Central memory CD8-positive, alpha-beta T cell (primary cell): ENCODE data around the gene SLIT1.

Experiments used
- ATAC-seq: fragments of 150-1000 bp; cut with Tn5 transposase; replicated peaks from 2 replicates; pipeline ENCODE4 v1.10.0; 2022; ENCODE audit warnings: mild to moderate bottlenecking, moderate FRiP score, moderate number of reproducible peaks; ENCODE audit not compliant: poor library complexity, severe bottlenecking; ENCODE audit errors: extremely low read depth
- DNase-seq, 2 donors: peaks; one replicate each; pipeline ENCODE4 v3.0.0; 2021; ENCODE audit warnings: low spot score in 2 of 2
- H3K27ac Mint-ChIP-seq: one replicate; pipeline ENCODE4 v1.8.0; 2022; ENCODE audit warnings: low read depth, mild to moderate bottlenecking, moderate library complexity, mixed read lengths
- H3K27me3 Mint-ChIP-seq: one replicate; pipeline ENCODE4 v1.8.0; 2022; ENCODE audit warnings: mixed read lengths
- H3K36me3 Mint-ChIP-seq: one replicate; pipeline ENCODE4 v1.8.0; 2022; ENCODE audit warnings: mild to moderate bottlenecking, moderate library complexity, mixed read lengths; ENCODE audit not compliant: insufficient read depth
- H3K4me1 Mint-ChIP-seq: one replicate; pipeline ENCODE4 v1.8.0; 2022; ENCODE audit warnings: mixed read lengths
- H3K4me3 Mint-ChIP-seq: one replicate; pipeline ENCODE4 v1.8.0; 2022; ENCODE audit warnings: mild to moderate bottlenecking, moderate library complexity, mixed read lengths
- H3K9me3 Mint-ChIP-seq: one replicate; pipeline ENCODE4 v1.8.0; 2022; ENCODE audit warnings: mixed read lengths

SLIT1 gene

GRCh38 chr10:97159646-97160305, 26.0 kb downstream of the SLIT1 start:
- Mint-ChIP-seq H3K27ac (no peak overlapping the region), H3K9me3 (no peaks in the 10 kb centered on the region), H3K27me3 (no peaks in the 10 kb centered on the region), H3K4me3 (no peak overlapping the region), H3K36me3 (no peaks in the 10 kb centered on the region), H3K4me1 (no peaks in the 10 kb centered on the region)
- no peak for ATAC-seq
- no peak for DNase-seq

DNA sequence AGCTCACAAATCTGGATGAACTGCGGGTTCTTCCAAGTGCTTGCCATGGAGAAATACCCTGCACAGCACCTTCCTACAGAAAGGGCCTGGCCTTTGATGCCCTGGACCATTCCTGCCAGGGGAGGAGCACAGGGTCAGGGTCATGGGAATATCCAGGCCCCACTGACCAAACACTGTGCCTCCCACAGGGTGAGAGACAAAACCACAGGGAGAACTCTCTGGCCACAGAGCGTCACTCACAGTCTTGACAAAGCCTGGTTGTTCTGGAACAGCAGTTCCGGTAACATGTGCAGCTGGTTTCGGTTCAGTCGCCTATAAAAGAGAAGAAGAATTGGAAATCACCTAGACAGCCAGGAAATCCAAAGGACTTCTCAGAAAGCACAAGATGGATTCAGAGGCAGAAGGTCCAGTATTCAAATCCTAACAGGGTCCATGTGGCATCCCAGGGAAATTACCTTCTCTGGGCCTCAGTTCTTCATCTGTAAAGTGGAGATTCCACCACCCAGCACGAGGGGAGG, 28.1 kb downstream of the SLIT1 start:
- DNase-seq (no peak), ATAC-seq (no peak)
- H3K27ac Mint-ChIP-seq, result no peak overlapping the region
- H3K4me3 Mint-ChIP-seq, result no peak overlapping the region
- H3K4me1 Mint-ChIP-seq, result no peaks in the 10 kb centered on the region
- no peaks in the 10 kb centered on the region for H3K9me3 Mint-ChIP-seq
- no peaks in the 10 kb centered on the region for H3K27me3 Mint-ChIP-seq
- H3K36me3 Mint-ChIP-seq, result no peaks in the 10 kb centered on the region

- Mint-ChIP-seq H3K4me3 (no peak overlapping the region), H3K36me3 (no peaks in the 10 kb centered on the region), H3K4me1 (no peaks in the 10 kb centered on the region), H3K27me3 (no peaks in the 10 kb centered on the region), H3K27ac (no peak overlapping the region), H3K9me3 (no peaks in the 10 kb centered on the region)
- no peak for DNase-seq
- no peak for ATAC-seq
Observed at GRCh38 chr10:97154781-97155180, 31.0 kb downstream of the SLIT1 start.

DNA sequence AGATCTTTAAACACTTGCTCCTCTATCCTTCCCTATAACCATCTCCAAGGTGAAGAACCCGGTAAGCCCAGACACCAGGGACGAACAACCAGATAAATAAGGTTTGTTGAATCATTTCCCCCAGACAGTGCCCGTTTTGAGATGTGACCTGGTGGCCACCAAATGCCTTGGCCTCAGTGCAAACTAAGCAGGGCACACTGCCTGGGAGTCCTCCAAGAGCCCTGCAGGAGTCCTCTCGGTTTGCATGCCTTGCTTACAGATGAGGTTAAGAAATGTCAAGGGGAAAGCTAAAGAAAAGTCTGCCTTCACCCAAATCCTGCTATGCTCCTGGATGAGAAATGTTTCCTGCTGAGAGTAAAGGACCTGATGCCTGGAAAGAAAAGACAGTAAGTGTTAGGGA, 31.6 kb downstream of the SLIT1 start:
- ATAC-seq, result no peak
- Mint-ChIP-seq H3K9me3 (no peaks in the 10 kb centered on the region), H3K27me3 (no peaks in the 10 kb centered on the region), H3K4me1 (no peaks in the 10 kb centered on the region), H3K27ac (no peak overlapping the region), H3K4me3 (no peak overlapping the region), H3K36me3 (no peaks in the 10 kb centered on the region)
- no peak for DNase-seq

GRCh38 chr10:97153270-97153850, 32.4 kb downstream of the SLIT1 start:
- H3K9me3 Mint-ChIP-seq, result no peaks in the 10 kb centered on the region
- DNase-seq (no peak), ATAC-seq (no peak)
- no peak overlapping the region for H3K4me3 Mint-ChIP-seq
- H3K27ac Mint-ChIP-seq, result no peak overlapping the region
- no peaks in the 10 kb centered on the region for H3K27me3 Mint-ChIP-seq
- H3K4me1 Mint-ChIP-seq, result no peaks in the 10 kb centered on the region
- H3K36me3 Mint-ChIP-seq, result no peaks in the 10 kb centered on the region

- Mint-ChIP-seq H3K27ac (no peak overlapping the region), H3K27me3 (no peaks in the 10 kb centered on the region), H3K36me3 (no peaks in the 10 kb centered on the region), H3K4me3 (no peak overlapping the region), H3K9me3 (no peaks in the 10 kb centered on the region), H3K4me1 (no peaks in the 10 kb centered on the region)
- no peak for ATAC-seq
- DNase-seq, result no peak
Observed at GRCh38 chr10:97151307-97151914, 34.3 kb downstream of the SLIT1 start.

- no peak for DNase-seq
- Mint-ChIP-seq H3K4me1 (no peaks in the 10 kb centered on the region), H3K36me3 (no peaks in the 10 kb centered on the region), H3K27ac (no peak overlapping the region), H3K4me3 (no peak overlapping the region), H3K27me3 (no peaks in the 10 kb centered on the region), H3K9me3 (no peaks in the 10 kb centered on the region)
- no peak for ATAC-seq
Observed at GRCh38 chr10:97150616-97151015, 35.1 kb downstream of the SLIT1 start.

DNA sequence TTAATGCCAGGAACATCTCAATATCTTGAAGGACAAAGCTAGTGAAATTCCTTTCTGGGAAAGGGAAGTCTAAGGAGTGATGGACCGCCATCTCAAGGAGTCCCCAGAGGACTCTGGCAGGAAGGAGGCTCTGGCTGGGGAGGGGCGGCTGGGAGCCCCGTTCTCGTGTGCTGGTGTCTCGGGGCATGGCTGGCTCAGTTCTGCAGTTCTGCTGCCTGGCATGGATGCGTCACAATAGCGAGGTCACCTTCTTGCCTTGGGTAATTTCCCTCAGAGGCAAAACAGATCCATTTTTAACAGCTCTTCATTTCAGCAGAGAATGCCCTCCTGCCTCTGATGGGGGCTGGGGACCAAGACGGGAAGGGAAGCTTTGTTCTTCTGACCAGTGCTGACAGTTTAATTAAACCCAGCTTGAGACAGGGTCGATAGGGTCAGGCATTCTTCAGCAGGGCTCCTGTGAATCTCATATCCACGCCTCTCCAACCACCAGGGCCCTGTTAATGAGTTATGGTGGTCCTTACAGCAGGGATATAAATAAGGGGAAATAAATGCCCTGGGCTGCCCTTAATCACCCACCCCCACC, 35.7 kb downstream of the SLIT1 start:
- ATAC-seq, result no peak
- Mint-ChIP-seq H3K4me1 (no peaks in the 10 kb centered on the region), H3K4me3 (no peak overlapping the region), H3K9me3 (no peaks in the 10 kb centered on the region), H3K27ac (no peak overlapping the region), H3K27me3 (no peaks in the 10 kb centered on the region), H3K36me3 (no peaks in the 10 kb centered on the region)
- DNase-seq, result no peak

DNA sequence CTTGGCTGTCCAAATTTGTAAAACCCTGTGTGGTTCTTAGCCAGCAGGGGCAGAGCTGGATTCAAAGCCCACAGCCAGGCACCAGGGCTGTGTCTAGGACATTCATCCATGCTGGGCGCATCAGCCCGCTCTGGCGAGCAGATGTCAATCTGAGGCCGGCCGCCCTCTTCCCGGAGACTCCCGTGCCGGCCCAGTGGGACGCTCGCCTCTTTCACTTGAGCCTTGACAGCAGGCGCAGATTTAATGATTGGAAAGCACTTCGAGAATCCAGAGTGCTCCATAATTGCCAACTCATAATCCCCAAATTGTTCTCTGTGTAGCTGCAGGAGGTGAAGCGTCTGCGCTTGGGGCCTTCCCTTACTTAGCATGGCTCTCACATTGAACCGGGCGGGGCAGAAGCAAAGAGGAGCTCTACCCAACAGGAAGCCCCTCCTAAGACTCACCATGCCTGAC, 36.7 kb downstream of the SLIT1 start:
- Mint-ChIP-seq H3K4me3 (no peak overlapping the region), H3K27me3 (no peaks in the 10 kb centered on the region), H3K9me3 (no peaks in the 10 kb centered on the region), H3K27ac (no peak overlapping the region), H3K36me3 (no peaks in the 10 kb centered on the region), H3K4me1 (no peaks in the 10 kb centered on the region)
- ATAC-seq, result no peak
- DNase-seq, result no peak

DNA sequence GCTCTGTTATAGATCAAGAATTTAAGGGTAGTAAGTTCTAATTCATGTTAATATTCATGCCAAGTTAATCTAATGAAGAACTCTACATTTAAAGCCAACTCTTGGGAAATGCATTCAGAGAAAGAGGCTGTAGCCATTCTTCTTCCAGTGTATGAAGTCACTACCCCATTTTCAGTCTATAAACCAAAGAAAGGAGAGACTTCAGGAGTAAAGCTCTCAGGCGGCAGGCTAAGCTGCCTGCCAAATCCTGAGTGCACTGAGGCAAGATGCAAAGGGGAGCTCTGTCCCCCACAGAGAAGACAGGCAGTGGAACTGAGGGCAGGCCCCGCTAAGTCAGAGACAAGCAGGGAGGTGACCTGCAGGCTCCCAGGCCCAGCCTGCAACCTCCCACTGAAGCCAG, 41.5 kb downstream of the SLIT1 start:
- Mint-ChIP-seq H3K27ac (no peak overlapping the region), H3K27me3 (peaks cover 35% of the 10 kb centered on the region), H3K4me3 (no peak overlapping the region), H3K36me3 (no peaks in the 10 kb centered on the region), H3K4me1 (no peaks in the 10 kb centered on the region), H3K9me3 (no peaks in the 10 kb centered on the region)
- DNase-seq (no peak), ATAC-seq (no peak)

DNA sequence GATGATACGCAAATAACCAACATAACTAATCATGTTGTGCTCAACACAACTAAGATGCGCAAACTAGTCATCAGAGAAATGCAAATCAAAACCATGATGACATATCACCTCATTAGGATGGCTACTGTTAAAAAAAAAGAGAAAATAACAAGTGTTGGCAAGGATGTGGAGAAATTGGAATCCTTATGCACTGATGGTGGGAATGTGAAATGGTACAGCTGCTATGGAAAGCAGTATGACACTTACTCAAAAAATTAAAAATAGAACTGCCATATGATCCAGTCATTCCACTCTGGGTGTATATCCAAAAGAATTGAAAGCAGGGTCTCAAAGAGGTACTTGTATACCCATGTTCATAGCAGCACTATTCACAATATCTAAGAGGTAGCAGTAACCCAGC, 42.9 kb downstream of the SLIT1 start:
- H3K27ac Mint-ChIP-seq, result no peak overlapping the region
- no peaks in the 10 kb centered on the region for H3K36me3 Mint-ChIP-seq
- no peaks in the 10 kb centered on the region for H3K9me3 Mint-ChIP-seq
- H3K4me1 Mint-ChIP-seq, result no peaks in the 10 kb centered on the region
- H3K27me3 Mint-ChIP-seq, result peaks cover 35% of the 10 kb centered on the region
- ATAC-seq (no peak), DNase-seq (no peak)
- no peak overlapping the region for H3K4me3 Mint-ChIP-seq

- no peak for DNase-seq
Observed at GRCh38 chr10:97140902-97141745, 44.6 kb downstream of the SLIT1 start.

More at GRCh38 chr10:97140902-97141745, 44.6 kb downstream of the SLIT1 start:
- ATAC-seq, result no peak
- Mint-ChIP-seq H3K4me1 (no peaks in the 10 kb centered on the region), H3K27ac (no peak overlapping the region), H3K27me3 (peaks cover 35% of the 10 kb centered on the region), H3K36me3 (no peaks in the 10 kb centered on the region), H3K4me3 (no peak overlapping the region), H3K9me3 (no peaks in the 10 kb centered on the region)
